ENCODE data around the gene UCHL3.

DNA sequence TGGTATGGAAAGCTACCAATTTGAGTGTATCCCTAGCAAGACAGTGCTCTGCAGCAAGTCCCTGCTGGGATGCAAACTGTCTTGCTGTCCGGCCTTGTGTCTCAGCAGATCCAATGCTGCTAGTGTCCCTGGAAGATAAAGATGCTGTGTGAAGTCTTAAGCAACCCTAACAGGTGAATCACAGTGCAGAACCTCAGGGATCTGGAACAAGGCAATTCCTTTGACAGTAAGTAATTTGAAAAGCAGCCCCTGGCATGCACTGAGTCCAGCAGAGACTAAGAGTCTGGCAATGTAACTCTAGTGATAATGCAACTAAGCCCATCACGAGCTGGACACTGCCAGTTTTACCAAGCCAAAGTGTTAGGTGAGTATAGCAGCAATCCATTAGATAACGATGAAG is 1.7 kb upstream of the UCHL3 start:
- TF ChIP-seq, protein P1, sequence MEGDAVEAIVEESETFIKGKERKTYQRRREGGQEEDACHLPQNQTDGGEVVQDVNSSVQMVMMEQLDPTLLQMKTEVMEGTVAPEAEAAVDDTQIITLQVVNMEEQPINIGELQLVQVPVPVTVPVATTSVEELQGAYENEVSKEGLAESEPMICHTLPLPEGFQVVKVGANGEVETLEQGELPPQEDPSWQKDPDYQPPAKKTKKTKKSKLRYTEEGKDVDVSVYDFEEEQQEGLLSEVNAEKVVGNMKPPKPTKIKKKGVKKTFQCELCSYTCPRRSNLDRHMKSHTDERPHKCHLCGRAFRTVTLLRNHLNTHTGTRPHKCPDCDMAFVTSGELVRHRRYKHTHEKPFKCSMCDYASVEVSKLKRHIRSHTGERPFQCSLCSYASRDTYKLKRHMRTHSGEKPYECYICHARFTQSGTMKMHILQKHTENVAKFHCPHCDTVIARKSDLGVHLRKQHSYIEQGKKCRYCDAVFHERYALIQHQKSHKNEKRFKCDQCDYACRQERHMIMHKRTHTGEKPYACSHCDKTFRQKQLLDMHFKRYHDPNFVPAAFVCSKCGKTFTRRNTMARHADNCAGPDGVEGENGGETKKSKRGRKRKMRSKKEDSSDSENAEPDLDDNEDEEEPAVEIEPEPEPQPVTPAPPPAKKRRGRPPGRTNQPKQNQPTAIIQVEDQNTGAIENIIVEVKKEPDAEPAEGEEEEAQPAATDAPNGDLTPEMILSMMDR (IDR thresholded peaks at IDR 0.05): no peak
- no peak for TF ChIP-seq POLR2A (IDR thresholded peaks at IDR 0.05)

Data from thyroid gland (tissue), 4 donors.